ENCODE data around the gene CRABP2.

- TF ChIP-seq MAX (IDR thresholded peaks at IDR 0.05) = no peak
- no peak for TF ChIP-seq EZH2 (IDR thresholded peaks at IDR 0.05)
- no peak for TF ChIP-seq CTCF (IDR thresholded peaks at IDR 0.05 in 2 of 3, conservative IDR thresholded peaks at IDR 0.05 in 1 of 3; ENCODE audit: borderline replicate concordance in 1 of 3, insufficient read depth in 1 of 3, low read depth in 2 of 3, low read length in 2 of 3)
- TF ChIP-seq POLR2A (IDR thresholded peaks at IDR 0.05; ENCODE audit: borderline replicate concordance, extremely low read depth, insufficient read depth, insufficient read length) = no peak
Observed at GRCh38 chr1:156747742-156748669, 42.6 kb upstream of the CRABP2 start.

Data from HCT116 (cell line).